ENCODE results near the gene KLHL36. TPM values are rescaled to one million over a fixed set of nuclear protein-coding genes. Genes with fewer than 3 reads are reported as not detected.

The KLHL36 gene
- total RNA-seq, 2 experiments from 2014 or later, result 34.8 to 35.0 TPM

DNA sequence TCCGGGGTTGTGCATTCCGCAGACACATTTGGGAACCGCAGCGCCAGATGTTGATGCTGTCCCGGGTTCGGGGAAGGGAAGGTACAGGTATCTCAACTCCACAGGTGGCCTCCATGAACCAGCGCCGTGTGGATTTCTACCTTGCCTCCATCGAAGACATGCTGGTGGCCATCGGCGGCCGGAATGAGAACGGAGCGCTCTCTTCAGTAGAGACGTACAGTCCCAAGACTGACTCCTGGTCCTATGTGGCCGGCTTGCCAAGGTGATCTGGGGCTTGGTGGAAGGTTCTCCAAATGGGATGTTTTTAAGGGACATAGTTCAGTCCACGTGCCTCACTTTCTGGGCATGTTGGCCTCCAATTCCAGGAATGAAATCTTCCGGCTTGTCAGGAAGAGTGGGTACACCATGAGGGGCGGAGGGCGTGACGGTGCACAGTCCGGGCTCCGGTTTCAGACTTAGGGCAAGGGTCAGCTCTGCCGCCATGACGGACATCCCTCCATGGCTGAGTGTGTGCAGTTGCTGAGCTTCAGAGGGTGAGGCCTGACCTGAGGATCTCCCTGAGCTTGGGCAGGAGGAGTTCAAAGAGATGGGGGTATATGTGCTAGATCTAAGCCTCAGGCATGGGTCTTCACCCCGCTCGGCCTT is 11.5 kb downstream of the KLHL36 start:
- CTCF ChIA-PET, result no interaction called here
- POLR2A ChIA-PET, result no interaction called here

DNA sequence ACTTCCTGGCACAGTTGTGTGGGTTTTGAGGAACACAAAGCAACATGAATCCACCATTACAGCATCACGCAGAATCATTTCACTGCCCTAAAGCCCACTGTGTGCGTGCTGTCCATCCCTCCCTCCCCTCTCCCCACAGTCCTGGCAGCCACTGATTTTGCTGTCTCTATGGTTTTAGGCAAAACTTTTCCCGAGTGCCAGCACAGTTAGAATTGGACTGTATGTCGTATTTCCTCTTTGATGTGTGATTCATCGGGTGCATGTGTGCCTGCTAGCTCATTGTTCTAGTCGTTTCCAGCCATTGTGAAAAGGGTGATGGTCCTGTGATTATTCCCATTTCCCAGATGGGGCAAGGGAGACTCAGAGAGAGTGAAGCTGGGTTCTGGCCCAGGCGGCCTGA is 12.7 kb downstream of the KLHL36 start:
- POLR2A ChIA-PET, result interaction anchor here (0.6 kb wide), 1 partner anchor 18 kb away, joined by 4 read pairs; no protein-coding TSS in a partner anchor
- CTCF ChIA-PET, result no interaction called here

DNA sequence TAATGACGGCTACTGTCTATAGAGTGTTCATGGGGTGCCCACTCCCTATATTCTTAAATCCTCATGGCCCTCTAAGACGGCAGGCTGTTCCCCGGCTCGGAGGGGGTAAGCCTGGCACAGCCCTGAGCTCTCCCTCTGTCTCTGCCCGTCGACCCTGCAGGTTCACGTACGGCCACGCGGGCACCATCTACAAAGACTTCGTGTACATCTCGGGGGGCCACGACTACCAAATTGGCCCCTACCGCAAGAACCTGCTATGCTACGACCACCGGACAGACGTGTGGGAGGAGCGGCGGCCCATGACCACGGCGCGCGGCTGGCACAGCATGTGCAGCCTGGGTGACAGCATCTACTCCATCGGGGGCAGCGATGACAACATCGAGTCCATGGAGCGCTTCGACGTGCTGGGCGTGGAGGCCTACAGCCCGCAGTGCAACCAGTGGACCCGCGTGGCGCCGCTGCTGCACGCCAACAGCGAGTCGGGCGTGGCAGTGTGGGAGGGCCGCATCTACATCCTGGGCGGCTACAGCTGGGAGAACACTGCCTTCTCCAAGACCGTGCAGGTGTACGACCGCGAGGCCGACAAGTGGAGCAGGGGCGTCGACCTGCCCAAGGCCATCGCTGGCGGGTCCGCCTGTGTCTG is 13.2 kb downstream of the KLHL36 start:
- CTCF ChIA-PET, result no interaction called here
- POLR2A ChIA-PET, result interaction anchor here (0.6 kb wide), 1 partner anchor 18 kb away, joined by 4 read pairs; no protein-coding TSS in a partner anchor

DNA sequence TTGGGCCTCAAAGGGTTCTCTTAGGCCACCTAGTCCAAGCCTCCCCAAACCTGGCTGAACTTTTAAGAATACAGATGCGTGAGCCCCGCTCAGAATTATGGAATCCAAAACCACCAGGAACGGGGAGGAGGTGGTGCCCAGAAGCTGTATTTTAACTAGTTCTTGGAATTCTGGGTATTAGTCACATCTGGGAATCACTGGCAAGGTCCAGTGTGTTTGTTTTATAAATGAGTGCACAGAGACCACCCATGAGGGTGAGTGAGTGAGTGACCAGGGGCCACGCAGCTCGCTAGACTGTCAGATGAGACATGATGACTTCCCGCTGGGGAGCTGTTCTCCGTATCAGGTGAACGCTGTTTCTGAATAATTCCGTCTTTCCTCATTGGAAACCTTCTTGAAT is 14.2 kb downstream of the KLHL36 start:
- ChIA-PET CTCF (interaction anchor here (1.3 kb wide), 1 partner anchor 10 kb away, joined by 8 read pairs; no protein-coding TSS in a partner anchor), POLR2A (no interaction called here)

DNA sequence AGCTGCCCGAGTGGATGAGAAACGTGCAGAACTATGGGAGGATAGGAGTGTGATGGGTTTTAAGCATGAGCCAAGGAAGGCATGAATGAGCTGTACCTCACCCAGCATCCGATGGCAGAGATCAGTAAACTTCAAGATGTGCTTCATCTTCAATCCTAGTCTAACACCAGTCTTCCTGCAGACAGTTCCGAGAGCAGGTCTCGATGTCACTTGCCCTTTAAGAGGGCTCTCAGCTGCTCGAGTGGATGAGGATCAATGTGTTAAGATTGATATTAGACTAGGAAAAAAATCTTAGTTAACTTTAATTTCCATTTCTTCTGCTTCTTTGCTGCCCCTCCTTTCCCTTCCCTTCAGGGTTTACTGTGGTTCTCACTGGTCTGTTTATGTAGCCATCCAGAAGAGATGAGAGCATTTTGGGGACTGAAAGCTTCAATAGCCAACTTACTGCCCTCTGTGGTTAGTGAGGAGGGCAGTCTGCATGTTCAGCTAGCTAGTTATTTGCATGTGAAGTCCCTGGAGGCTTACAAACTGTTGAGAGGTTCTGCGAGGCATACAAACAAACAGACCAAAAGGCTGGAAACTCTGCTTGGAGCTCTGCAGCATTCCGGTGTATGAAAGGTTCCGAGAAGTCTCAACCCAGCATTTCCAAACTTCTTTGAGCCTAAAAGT is 15.3 kb downstream of the KLHL36 start:
- CTCF ChIA-PET, result interaction anchor here (0.8 to 1.4 kb wide), 4 partner anchors 9 to 157 kb away, joined by 3 to 8 read pairs (median 4); no protein-coding TSS in a partner anchor

DNA sequence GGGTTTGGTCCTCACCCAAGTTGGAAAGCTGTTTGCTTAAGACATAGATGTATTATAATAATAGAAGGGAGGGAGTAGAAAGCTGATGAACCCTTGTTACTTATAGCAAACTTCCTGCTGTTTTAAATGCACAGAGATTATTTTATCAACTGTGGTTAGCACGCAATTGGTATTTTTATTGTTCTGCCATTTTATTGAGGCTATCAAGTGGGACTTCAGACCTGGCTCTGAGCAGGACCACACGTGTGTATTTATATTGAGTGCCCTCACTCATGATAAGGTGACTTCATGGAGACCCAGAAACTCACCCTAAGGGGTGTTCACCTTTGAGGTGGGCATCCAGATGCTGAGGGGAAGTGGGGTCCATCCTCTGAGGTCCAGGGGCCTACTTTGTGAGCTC is 17.0 kb downstream of the KLHL36 start:
- ChIA-PET CTCF (interaction anchor here (0.9 kb wide), 1 partner anchor 61 kb away, joined by 5 read pairs; no protein-coding TSS in a partner anchor), POLR2A (interaction anchor here (0.7 kb wide), 1 partner anchor 15 kb away, joined by 3 read pairs; no protein-coding TSS in a partner anchor)

More for the DNA sequence above, 15.3 kb downstream of the KLHL36 start:
- POLR2A ChIA-PET, result interaction anchor here (0.6 kb wide), 1 partner anchor 42 kb away, joined by 3 read pairs; no protein-coding TSS in a partner anchor

DNA sequence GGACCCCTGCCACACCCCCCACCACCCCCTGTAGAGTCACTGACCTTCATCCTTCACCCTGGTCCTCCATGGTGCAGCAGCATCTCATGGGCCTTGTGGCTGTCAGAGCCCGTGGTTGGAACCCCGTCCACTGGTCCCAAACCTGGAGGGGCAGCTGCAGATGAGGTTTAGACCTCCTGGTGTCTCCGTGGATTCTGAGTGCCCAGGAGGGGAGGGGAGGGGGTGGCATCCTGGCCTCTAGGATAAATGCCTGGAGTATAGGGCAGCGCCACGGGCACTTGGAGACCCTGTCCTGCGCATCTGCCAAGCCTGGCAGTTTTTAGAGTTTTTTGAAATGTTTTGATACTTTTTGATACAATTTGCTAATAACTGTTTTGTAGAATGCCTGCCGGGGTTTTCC is 17.5 kb downstream of the KLHL36 start:
- ChIA-PET POLR2A (interaction anchor here (0.7 kb wide), 1 partner anchor 16 kb away, joined by 3 read pairs; no protein-coding TSS in a partner anchor), CTCF (interaction anchor here (0.9 kb wide), 1 partner anchor 61 kb away, joined by 5 read pairs; no protein-coding TSS in a partner anchor)

DNA sequence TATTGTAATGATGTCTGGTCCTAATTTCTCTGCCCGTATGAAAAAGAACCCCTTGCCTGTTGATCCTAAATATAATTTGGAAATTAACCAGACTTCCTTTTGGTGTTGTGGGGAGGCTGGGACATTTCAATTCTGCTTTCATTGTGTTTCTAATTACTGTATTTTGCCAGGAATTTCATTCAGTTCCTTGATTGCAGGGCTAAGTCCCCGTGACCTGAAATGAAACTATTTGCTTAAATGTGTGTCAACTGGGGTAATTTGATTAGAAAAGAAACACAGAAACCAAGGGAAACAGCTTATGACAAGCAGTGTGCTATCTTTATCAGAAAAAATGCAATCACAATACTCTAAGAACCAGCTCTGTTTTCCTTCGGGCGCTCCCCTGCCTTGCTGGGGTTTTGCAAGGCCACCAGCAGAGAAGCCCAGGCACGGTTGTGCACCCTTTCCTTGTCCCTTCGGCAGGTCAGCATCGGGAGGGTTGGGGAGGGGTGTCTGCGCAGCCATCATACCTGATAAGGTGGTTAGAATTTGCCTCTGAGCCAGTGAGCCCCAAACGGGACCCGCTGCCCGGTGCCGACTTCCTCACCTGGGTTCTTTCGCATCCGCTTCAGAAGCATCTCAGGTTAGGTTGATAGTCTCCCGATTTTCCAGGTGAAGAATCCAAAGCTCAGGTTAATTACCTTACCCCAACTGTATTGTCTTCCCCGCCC is 19.4 kb downstream of the KLHL36 start:
- CTCF ChIA-PET, result interaction anchor here (0.9 kb wide), 1 partner anchor 58 kb away, joined by 4 read pairs; no protein-coding TSS in a partner anchor
- POLR2A ChIA-PET, result no interaction called here

DNA sequence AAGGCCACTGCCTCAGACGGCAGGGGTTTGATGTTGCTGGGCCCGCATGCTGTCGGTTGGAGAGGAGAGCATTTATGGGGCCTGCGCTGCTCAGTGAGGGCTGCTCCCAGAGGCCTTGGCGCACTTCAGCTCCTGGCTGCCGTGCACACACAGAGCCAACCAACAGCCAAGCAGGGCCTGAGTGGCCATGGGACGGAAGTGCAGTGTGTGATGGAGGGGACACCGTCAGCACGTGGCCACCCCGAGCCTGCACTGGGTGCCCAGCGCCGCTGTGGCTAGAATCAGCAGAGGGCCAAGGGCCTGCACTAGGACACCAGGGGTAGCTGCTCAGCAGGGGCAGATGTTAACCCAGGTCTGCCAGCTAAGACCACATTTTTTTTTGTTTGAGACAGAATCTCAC is 21.8 kb downstream of the KLHL36 start:
- POLR2A ChIA-PET, result no interaction called here
- CTCF ChIA-PET, result interaction anchor here (1.4 to 1.9 kb wide), 2 partner anchors 68 to 70 kb away, joined by 4 to 10 read pairs; no protein-coding TSS in a partner anchor

DNA sequence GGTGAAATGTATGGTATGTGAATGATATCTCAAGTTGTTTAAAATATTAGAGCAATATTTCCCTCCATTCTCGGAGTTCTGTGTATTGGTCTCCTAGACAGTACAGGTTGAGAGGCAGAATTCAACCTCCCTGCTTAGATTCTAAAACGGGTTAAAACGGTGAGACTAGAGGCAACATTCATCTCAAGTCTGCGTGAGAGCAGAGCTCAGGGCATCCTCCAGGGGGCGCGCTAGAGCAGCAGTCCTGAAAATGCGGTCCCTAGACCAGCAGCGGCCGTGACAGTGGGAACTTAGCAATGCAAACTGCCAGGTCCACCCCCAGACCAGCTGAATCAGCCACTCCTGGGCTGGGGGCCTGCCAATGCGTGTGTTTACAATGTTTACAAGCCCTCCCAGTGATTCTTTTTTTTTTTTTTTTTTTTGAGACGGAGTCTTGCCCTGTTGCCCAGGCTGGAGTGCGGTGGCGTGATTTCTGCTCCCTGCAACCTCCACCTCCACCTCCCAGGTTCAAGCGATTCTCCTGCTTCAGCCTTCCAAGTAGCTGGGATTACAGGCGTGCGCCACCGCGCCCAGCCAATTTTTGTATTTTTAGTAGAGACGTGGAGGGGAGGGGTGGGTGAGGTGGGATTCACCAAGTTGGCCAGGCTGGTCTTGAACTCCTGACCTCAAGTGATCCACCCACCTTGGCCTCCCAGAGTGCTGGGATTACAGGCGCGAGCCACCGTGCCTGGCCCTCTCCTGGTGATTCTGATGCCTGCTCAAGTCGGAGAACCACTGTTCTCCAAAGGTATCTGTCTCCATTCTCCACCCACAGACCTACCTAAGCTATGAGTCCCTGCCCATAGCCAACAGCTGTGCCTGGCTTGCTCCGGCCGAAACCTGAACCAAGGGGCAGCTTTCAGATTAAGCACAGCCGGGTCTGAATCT is 24.2 kb downstream of the KLHL36 start:
- ChIA-PET POLR2A (no interaction called here), CTCF (interaction anchor here (0.6 to 3.6 kb wide), 29 partner anchors 9 to 494 kb away, joined by 3 to 44 read pairs (median 4); no protein-coding TSS in a partner anchor)

DNA sequence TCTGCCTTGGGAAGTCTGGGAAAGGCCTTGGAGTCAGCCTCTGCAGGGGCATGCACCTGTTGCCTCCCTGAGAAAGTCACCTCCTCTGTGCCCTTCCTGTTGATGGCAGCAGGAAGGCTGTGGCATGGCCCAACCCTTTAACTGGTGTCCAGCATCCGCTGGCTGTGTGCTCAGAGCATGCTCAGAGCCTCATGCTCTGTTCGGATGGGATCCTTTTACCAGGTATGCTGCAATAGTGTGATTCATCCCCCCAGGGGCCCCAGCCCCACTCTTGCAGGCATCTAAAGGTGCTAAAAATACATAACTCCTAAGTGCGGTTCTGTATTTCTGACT is 24.9 kb downstream of the KLHL36 start:
- ChIA-PET POLR2A (no interaction called here), CTCF (interaction anchor here (0.7 to 3.6 kb wide), 13 partner anchors 8 to 381 kb away, joined by 3 to 44 read pairs (median 4); no protein-coding TSS in a partner anchor)

DNA sequence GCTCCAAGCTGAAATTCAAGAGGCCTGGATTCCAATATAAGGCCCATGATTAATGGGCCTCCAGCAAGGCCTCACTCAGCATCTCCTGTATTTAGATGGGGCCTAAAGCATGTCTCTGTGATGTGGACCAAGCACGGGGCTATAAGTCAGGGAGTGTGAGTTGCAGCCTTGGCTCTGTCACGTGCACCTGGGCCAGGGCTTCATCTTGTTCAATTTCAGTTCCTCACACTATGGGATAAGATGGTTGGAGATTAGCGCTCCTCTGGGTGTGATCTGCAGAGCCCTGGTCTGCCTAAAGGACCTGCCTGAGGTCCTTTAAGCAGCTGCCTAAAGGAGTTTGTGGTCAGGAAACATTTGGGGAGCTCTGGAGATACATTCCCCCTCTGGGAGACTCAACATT is 25.2 kb downstream of the KLHL36 start:
- POLR2A ChIA-PET, result interaction anchor here (0.6 kb wide), 1 partner anchor 516 kb away, joined by 10 read pairs; no protein-coding TSS in a partner anchor
- CTCF ChIA-PET, result interaction anchor here (1.2 to 3.6 kb wide), 5 partner anchors 10 to 72 kb away, joined by 3 to 44 read pairs (median 5); no protein-coding TSS in a partner anchor

DNA sequence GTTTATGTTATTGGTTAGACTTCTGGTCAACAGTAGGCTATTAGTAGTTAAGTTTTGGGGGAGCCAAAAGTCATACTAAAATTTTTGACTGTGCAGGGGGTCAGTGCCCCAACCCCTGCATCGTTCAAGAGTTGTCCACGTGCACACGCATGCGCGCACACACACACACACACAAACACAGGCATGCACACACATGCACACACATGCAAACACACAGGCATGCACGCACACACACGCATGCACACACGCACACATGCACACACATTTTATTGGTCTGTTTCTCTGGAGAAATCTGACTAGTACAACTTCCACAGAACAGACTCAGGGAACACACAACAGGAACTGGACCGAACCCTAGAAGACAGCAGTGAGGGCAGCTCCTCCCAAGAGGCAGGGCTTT is 27.1 kb downstream of the KLHL36 start:
- CTCF ChIA-PET, result no interaction called here
- POLR2A ChIA-PET, result no interaction called here

DNA sequence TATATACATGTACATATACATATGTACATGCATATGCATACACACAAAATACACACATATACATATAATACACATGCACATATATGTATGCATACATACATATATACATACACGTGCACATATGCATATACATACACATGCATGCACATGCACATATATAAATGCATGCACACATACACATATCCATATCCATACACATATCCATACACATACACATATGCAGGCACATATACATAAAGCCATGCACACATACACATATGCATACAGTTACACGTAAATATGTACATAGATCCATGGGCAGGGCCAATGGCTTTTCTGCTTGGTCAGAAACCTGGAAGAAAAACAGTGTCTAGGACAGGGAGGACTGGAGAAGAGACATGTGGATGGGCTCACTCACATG is 27.6 kb downstream of the KLHL36 start:
- CTCF ChIA-PET, result no interaction called here
- POLR2A ChIA-PET, result no interaction called here

DNA sequence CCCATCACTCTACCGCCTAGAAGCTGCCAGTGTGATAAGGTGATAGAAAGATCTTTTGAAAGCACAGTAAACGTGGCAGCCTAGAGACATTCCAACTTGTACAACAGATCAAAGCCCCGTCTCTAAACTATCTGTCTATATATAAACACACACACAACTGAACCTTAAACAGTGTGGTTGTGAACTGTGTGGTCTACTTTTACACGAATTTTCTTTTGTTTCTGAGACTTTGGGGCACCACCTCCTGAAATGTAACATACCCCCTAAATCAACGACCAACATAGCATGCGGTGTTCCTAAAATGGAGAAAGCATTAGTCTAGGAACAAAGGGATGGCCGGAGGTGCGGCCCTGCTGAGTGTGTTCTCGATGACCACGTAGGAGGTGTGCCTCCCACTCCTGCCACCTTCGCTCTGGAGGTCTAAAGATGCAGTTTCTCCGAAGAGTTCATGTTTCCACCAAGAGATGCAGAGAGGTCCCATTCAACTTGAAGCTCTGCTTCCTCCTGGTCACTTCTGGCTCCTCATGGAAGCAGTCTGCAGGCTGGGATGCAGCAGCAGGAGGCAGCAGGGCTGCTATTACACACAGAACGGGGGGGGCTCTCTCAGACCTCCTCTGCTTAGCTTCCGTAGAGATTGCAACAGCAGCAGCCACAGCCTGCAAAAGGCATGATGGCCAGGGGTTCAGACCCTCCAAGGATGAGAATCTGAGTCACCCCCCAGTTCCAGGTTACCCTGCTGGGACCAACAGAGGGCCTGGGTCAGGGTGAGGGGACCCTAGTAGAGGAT is 28.9 kb downstream of the KLHL36 start:
- CTCF ChIA-PET, result interaction anchor here (0.6 to 0.7 kb wide), 2 partner anchors 14 to 34 kb away, joined by 3 to 4 read pairs; no protein-coding TSS in a partner anchor
- POLR2A ChIA-PET, result no interaction called here

DNA sequence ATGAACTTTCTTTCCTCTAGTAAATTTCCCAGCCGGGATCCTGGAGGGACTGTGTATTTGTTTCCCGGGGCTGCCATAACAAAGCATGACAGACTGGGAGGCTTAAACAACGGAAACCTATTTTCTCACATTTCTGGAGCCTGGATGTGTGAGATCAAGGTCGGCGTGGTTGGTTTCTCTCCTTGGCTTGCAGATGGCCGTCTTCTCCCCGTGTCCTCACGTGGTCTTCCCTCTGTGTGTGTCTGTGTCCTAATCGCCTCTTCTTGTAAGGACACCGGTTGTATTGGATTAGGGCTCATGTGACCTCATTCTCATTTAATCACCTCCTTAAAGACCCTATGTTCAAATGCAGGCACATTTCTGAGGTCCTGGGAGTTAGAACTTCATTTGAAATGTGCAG is 29.5 kb downstream of the KLHL36 start:
- POLR2A ChIA-PET, result no interaction called here

DNA sequence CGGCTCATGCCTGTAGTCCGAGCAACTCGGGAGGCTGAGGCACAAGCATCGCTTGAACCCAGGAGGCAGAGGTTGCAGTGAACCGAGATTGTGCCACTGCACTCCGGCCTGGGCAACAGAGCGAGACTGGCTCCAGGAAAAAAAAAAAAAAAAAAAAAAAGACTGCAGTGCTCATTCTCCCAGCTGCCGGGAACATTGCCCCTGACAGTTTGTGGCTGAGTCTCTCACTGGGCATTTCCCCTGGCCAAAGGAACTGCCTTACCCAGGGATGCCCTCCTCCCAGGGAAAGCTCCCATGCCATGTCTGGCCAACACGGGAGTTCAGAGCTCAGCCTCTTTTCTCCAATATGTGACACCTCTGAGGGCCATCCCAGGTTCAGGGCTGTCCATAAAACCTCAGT is 30.2 kb downstream of the KLHL36 start:
- CTCF ChIA-PET, result no interaction called here
- POLR2A ChIA-PET, result no interaction called here

More for the DNA sequence above, 29.5 kb downstream of the KLHL36 start:
- CTCF ChIA-PET, result interaction anchor here (0.6 kb wide), 1 partner anchor 33 kb away, joined by 3 read pairs; no protein-coding TSS in a partner anchor
